B cell (primary cell): ENCODE data around the gene IL17F. TPM values are rescaled to one million over a fixed set of nuclear protein-coding genes. Genes with fewer than 3 reads are reported as not detected.

Experiments used
- ATAC-seq: fragments of 200-7000 bp; cut with Tn5 transposase; one replicate; pipeline ENCODE4 v1.10.0; 2021; ENCODE audit warnings: low read depth, mild to moderate bottlenecking, moderate number of reproducible peaks, moderate library complexity
- CTCF ChIA-PET: fragments of 350-600 bp; sonication (Branson Sonifier 250); formaldehyde crosslinking; loops from one replicate; lab custom pipeline; 2021; ENCODE audit warnings: antibody characterized with exemption, inconsistent platforms; lab: Charles Lee
- POLR2A ChIA-PET: fragments of 350-600 bp; sonication (Branson Sonifier 250); formaldehyde crosslinking; loops from one replicate; lab custom pipeline; 2021; ENCODE audit warnings: antibody characterized with exemption; lab: Charles Lee
- DNase-seq: peaks from one replicate; pipeline ENCODE4 v3.0.0; 2013
- H2AFZ ChIP-seq: 2 replicates; pipeline ENCODE4 v1.6.1; 2012; ENCODE audit warnings: mild to moderate bottlenecking, low read depth, low read length; ENCODE audit not compliant: insufficient read depth, poor library complexity, severe bottlenecking
- H3K27ac ChIP-seq, 2 donors: 1 replicate in 1 of 2; 2 replicates in 1 of 2; pipeline ENCODE4 v1.5.1; 2012 to 2013; ENCODE audit warnings: low read length in 2 of 2, mild to moderate bottlenecking in 2 of 2, moderate library complexity in 1 of 2
- H3K27me3 ChIP-seq, 4 experiments: fragments of 200-600 bp in 1 of 4; sonication (generic) in 1 of 4; replicated peaks in 1 of 4; 1 replicate in 2 of 4; 2 replicates in 2 of 4; pipeline versions ENCODE4 v1.6.1 to v1.7.0; 2013 to 2016; ENCODE audit warnings: low read length in 3 of 4, mild to moderate bottlenecking in 2 of 4, mixed read lengths in 1 of 4, moderate library complexity in 1 of 4; ENCODE audit not compliant: insufficient read depth in 4 of 4, control insufficient read depth in 3 of 4; ENCODE audit errors: control extremely low read depth in 1 of 4
- H3K36me3 ChIP-seq, 2 experiments: replicated peaks in 1 of 2; 1 replicate in 1 of 2; 2 replicates in 1 of 2; pipeline versions ENCODE4 v1.6.1 to v1.7.1; 2013; ENCODE audit warnings: low read length in 1 of 2; ENCODE audit not compliant: insufficient read depth in 2 of 2, control insufficient read depth in 1 of 2; ENCODE audit errors: control extremely low read depth in 1 of 2, extremely low read depth in 1 of 2
- H3K4me1 ChIP-seq, 2 donors: fragments of 200-600 bp in 1 of 2; sonication (generic) in 1 of 2; 1 replicate in 1 of 2; 2 replicates in 1 of 2; pipeline versions ENCODE4 v1.5.1 to v1.6.1; 2013 to 2017; ENCODE audit warnings: low read length in 2 of 2; ENCODE audit not compliant: control insufficient read depth in 2 of 2, insufficient read depth in 2 of 2
- H3K4me2 ChIP-seq: replicated peaks from 2 replicates; pipeline ENCODE3; 2012; ENCODE audit warnings: mild to moderate bottlenecking, low read depth, low read length; ENCODE audit not compliant: poor library complexity, severe bottlenecking
- H3K4me3 ChIP-seq, 5 experiments: fragments of 200-600 bp in 1 of 5; sonication (generic) in 1 of 5; 1 replicate in 3 of 5; 2 replicates in 2 of 5; pipeline versions ENCODE4 v1.5.1 to v1.7.0; 2011 to 2016; ENCODE audit warnings: low read length in 4 of 5, mild to moderate bottlenecking in 4 of 5, low read depth in 2 of 5, control low read depth in 1 of 5, moderate library complexity in 1 of 5; ENCODE audit not compliant: insufficient read depth in 1 of 5; ENCODE audit errors: control extremely low read depth in 1 of 5, extremely low read depth in 1 of 5
- H3K79me2 ChIP-seq: fragments of 200-600 bp; sonication (generic); one replicate; pipeline ENCODE4 v1.6.0; 2016; ENCODE audit warnings: low read length; ENCODE audit not compliant: control insufficient read depth, insufficient read depth
- H3K9ac ChIP-seq: fragments of 200-600 bp; sonication (generic); 2 replicates; pipeline ENCODE4 v1.6.1; 2017; ENCODE audit warnings: mild to moderate bottlenecking, low read length, moderate library complexity
- H3K9me3 ChIP-seq, 3 donors: one replicate each; pipeline versions ENCODE4 v1.6.1 to v1.7.1; 2013; ENCODE audit warnings: low read length in 2 of 3; ENCODE audit not compliant: control insufficient read depth in 2 of 3, insufficient read depth in 1 of 3; ENCODE audit errors: control extremely low read depth in 1 of 3
- H4K20me1 ChIP-seq: 2 replicates; pipeline ENCODE4 v1.6.0; 2012; ENCODE audit warnings: mild to moderate bottlenecking, low read length; ENCODE audit not compliant: insufficient read depth, control insufficient read depth, poor library complexity, severe bottlenecking
- H3K27ac Mint-ChIP-seq: one replicate; pipeline ENCODE4 v1.8.0; 2021; ENCODE audit warnings: mixed read lengths
- H3K27me3 Mint-ChIP-seq: one replicate; pipeline ENCODE4 v1.8.0; 2021; ENCODE audit warnings: mixed read lengths
- H3K4me1 Mint-ChIP-seq: one replicate; pipeline ENCODE4 v1.8.0; 2021; ENCODE audit warnings: mixed read lengths
- H3K4me3 Mint-ChIP-seq: one replicate; pipeline ENCODE4 v1.8.0; 2021; ENCODE audit warnings: mixed read lengths
- H3K9me3 Mint-ChIP-seq: one replicate; pipeline ENCODE4 v1.8.0; 2022; ENCODE audit warnings: mixed read lengths; ENCODE audit not compliant: insufficient read depth
- EZH2 ChIP-seq: IDR thresholded peaks from 2 replicates; pipeline ENCODE4 v1.6.1; 2012; ENCODE audit warnings: borderline replicate concordance, low read depth, mild to moderate bottlenecking, moderate library complexity, low read length; ENCODE audit not compliant: insufficient read depth, poor library complexity, severe bottlenecking
- WGBS: methylation state at CpG from one replicate; pipeline ENCODE4 v1.1.5; 2013; ENCODE audit warnings: missing lambda C conversion rate; ENCODE audit not compliant: insufficient coverage; 5-methylcytosine and 5-hydroxymethylcytosine counted together
- intact Hi-C: fragments of 100-400 bp; cut with micrococcal nuclease; formaldehyde crosslinking; loops from one replicate; pipeline ENCODE4 v1.10.0; 2022
- polyA plus RNA-seq: library from polyadenylated mRNA; depleted of rRNA; stranded (reverse); fragments of >200 nt; gene quantifications from 2 replicates; pipeline ENCODE4 v1.2.3, GENCODE V29; 2012
- total RNA-seq, 2 donors: library from RNA; stranded (reverse); fragments of 120-200 nt in 1 of 2; gene quantifications; 1 replicate in 1 of 2; 2 replicates in 1 of 2; pipeline versions ENCODE4 v1.2.3 to v1.2.4, GENCODE V29; 2013 to 2022
- TF ChIP-seq, protein P1 (sequence below): fragments of 200-600 bp; IDR thresholded peaks from one replicate; pipeline ENCODE4 v1.8.0; 2022; ENCODE audit warnings: antibody characterized with exemption, mild to moderate bottlenecking

Gene IL17F
- total and polyA plus RNA-seq, 2 donors (not counting 1 experiment from before 2014, with no cell fraction given), result not detected

DNA sequence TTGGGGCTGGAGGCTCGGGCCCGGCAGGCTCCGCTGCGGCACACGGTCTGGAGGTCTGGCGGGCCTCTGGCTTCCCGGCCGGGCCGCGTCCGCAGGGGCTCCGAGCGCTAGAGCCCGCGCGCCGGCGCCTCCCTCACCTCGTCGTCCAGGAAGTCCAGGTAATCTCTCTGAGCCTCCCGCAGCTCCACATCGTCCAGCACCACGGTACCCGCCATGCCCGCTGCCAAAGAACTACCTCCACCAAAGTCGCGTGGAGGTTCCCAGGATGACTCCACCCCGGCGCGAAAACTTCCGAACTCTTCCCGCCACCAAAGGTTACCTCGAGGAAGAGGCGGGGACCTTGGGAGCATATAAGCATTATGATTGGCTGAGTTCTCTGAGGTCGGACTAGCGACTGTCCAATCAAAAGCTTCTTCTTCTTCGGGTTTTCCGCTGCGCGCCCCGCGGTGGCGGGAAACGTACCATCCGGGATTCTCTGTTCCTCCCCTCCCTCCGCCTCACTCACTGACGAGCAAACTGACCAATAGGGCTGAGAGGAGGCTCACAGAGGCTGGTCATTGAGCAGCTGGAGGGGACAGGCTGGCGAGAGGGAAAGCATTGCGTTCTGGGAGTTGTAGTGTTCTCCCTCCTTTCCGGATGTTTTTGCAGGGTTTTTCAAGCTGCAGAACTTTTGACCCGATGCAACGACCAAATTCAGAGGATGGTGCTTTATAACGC, 40.3 kb upstream of the IL17F start, which contains the start of gene MCM3:
TSS of gene MCM3 (minus strand) at position 283 of the 717 bp plus-strand sequence. CDS start at position 215, 68 bp downstream.
- Histone ChIP-seq H3K9ac (peak within 1 kb of the TSS; percentile 81), H3K4me1 (peaks cover 15 to 19% of the 10 kb centered on the region in 2 donors), H3K4me2 (peak within 1 kb of the TSS; percentile 83), H2AFZ (peak within 1 kb of the TSS; percentile 93), H3K27me3 (no peaks in the 10 kb centered on the region), H3K9me3 (no peaks in the 10 kb centered on the region), H3K36me3 (peaks cover 0 to 31% of the 10 kb centered on the region in 2 experiments), H3K27ac (peak within 1 kb of the TSS; percentile 50 to 79), H4K20me1 (peaks cover 6% of the 10 kb centered on the region), H3K79me2 (peaks cover 28% of the 10 kb centered on the region), H3K4me3 (peak within 1 kb of the TSS; percentile 67 to 83 (median 80))
- ATAC-seq, result peak; percentile 97
- peak within 1 kb of the TSS; percentile 72 for H3K4me3 Mint-ChIP-seq
- 0% methylated on average over 44 of the region's 53 CpGs for WGBS
- TF ChIP-seq, protein P1, sequence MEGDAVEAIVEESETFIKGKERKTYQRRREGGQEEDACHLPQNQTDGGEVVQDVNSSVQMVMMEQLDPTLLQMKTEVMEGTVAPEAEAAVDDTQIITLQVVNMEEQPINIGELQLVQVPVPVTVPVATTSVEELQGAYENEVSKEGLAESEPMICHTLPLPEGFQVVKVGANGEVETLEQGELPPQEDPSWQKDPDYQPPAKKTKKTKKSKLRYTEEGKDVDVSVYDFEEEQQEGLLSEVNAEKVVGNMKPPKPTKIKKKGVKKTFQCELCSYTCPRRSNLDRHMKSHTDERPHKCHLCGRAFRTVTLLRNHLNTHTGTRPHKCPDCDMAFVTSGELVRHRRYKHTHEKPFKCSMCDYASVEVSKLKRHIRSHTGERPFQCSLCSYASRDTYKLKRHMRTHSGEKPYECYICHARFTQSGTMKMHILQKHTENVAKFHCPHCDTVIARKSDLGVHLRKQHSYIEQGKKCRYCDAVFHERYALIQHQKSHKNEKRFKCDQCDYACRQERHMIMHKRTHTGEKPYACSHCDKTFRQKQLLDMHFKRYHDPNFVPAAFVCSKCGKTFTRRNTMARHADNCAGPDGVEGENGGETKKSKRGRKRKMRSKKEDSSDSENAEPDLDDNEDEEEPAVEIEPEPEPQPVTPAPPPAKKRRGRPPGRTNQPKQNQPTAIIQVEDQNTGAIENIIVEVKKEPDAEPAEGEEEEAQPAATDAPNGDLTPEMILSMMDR, result peak; percentile 5
- no peak for TF ChIP-seq EZH2
- no peak within 1 kb of the TSS for H3K27ac Mint-ChIP-seq
- no peaks in the 10 kb centered on the region for H3K27me3 Mint-ChIP-seq
- peaks cover 22% of the 10 kb centered on the region for H3K4me1 Mint-ChIP-seq
- POLR2A ChIA-PET, result interaction anchor here (0.6 to 1.7 kb wide), 8 partner anchors 10 to 117 kb away, joined by 3 to 14 read pairs (median 4); partner anchors contain the start of gene PAQR8
- peak; percentile 98 for DNase-seq
- CTCF ChIA-PET, result interaction anchor here (0.7 to 7.5 kb wide), 22 partner anchors 8 to 378 kb away, joined by 3 to 174 read pairs (median 6); partner anchors contain the start of genes EFHC1, PAQR8 and TRAM2
- intact Hi-C loops, result loop anchor here (1.0 to 10.0 kb wide), 12 partner anchors 12 to 1260 kb away; partner anchors contain the start of genes EFHC1, FBXO9, GCLC and GSTA4
- no peaks in the 10 kb centered on the region for H3K9me3 Mint-ChIP-seq
